DOHH2 (cell line): ENCODE results near the gene TTC3.

Experiments used
- H3F3A ChIP-seq: fragments of 200-600 bp; sonication (generic), shearing (Covaris generic); 2 replicates; pipeline ENCODE4 v1.6.0; 2016; ENCODE audit warnings: antibody characterized with exemption, mild to moderate bottlenecking; ENCODE audit not compliant: control insufficient read depth, insufficient read depth
- H3K27ac ChIP-seq: fragments of 200-600 bp; sonication (generic); 2 replicates; pipeline ENCODE4 v1.5.1; 2014; ENCODE audit warnings: low read depth, mild to moderate bottlenecking, low read length, moderate library complexity
- H3K27me3 ChIP-seq: fragments of 200-600 bp; sonication (generic); 2 replicates; pipeline ENCODE4 v1.6.1; 2014; ENCODE audit warnings: mild to moderate bottlenecking, low read length, mixed read lengths; ENCODE audit not compliant: control insufficient read depth
- H3K36me3 ChIP-seq: fragments of 200-600 bp; sonication (generic); 2 replicates; pipeline ENCODE4 v1.6.1; 2014; ENCODE audit warnings: mild to moderate bottlenecking, low read length, moderate library complexity, mixed read lengths; ENCODE audit not compliant: control insufficient read depth
- H3K4me1 ChIP-seq: fragments of 200-600 bp; sonication (generic); 2 replicates; pipeline ENCODE4 v1.6.1; 2014; ENCODE audit warnings: mild to moderate bottlenecking, low read length, mixed read lengths; ENCODE audit not compliant: control insufficient read depth
- H3K4me2 ChIP-seq: fragments of 200-600 bp; sonication (generic); 2 replicates; pipeline ENCODE4 v1.6.0; 2014; ENCODE audit warnings: mild to moderate bottlenecking, low read length, moderate library complexity
- H3K4me3 ChIP-seq: fragments of 200-600 bp; sonication (generic); 2 replicates; pipeline ENCODE4 v1.5.1; 2014; ENCODE audit warnings: mild to moderate bottlenecking, low read length, mixed read lengths
- H3K79me2 ChIP-seq: fragments of 200-600 bp; sonication (generic); 2 replicates; pipeline ENCODE4 v1.6.1; 2014; ENCODE audit warnings: mild to moderate bottlenecking, low read length, mixed read lengths; ENCODE audit not compliant: control insufficient read depth
- H3K9me2 ChIP-seq: fragments of 200-600 bp; sonication (generic); replicated peaks from 2 replicates; pipeline ENCODE4 v1.6.1; 2014; ENCODE audit warnings: mild to moderate bottlenecking, low read length, mixed read lengths; ENCODE audit not compliant: control insufficient read depth
- H3K9me3 ChIP-seq: fragments of 200-600 bp; sonication (generic); 2 replicates; pipeline ENCODE4 v1.6.1; 2014; ENCODE audit warnings: antibody characterized with exemption, low read length, mixed read lengths; ENCODE audit not compliant: control insufficient read depth, insufficient read depth
- H4K20me1 ChIP-seq: fragments of 200-600 bp; sonication (generic); 2 replicates; pipeline ENCODE4 v1.6.0; 2014; ENCODE audit warnings: low read depth, mild to moderate bottlenecking, antibody characterized with exemption, low read length, moderate library complexity; ENCODE audit not compliant: control insufficient read depth, insufficient read depth
- CTCF ChIP-seq: fragments of 200-600 bp; sonication (generic); IDR thresholded peaks from one replicate; pipeline ENCODE4 v1.5.1; 2014; ENCODE audit warnings: antibody characterized with exemption, mild to moderate bottlenecking, low read depth, low read length; ENCODE audit not compliant: poor library complexity, severe bottlenecking
- EZH2phosphoT487 ChIP-seq: fragments of 200-600 bp; sonication (generic); IDR thresholded peaks from 2 replicates; pipeline ENCODE4 v1.6.1; 2017; ENCODE audit warnings: borderline replicate concordance, mild to moderate bottlenecking, antibody characterized with exemption, low read length, moderate library complexity, mixed read lengths

The TTC3 gene

GRCh38 chr21:37241426-37241825, 168.4 kb downstream of the TTC3 start:
- Histone ChIP-seq H3K27ac (no peak overlapping the region), H3K4me2 (no peak overlapping the region), H3K9me2 (no peaks in the 10 kb centered on the region), H3K4me3 (no peak overlapping the region), H3K36me3 (peaks cover 54% of the 10 kb centered on the region), H3K4me1 (peaks cover 6% of the 10 kb centered on the region), H3F3A (0 out of 2 replicates have a peak, but pooled peaks cover 10% of the 10 kb centered on the region), H4K20me1 (no peaks in the 10 kb centered on the region), H3K27me3 (no peaks in the 10 kb centered on the region), H3K9me3 (no peaks in the 10 kb centered on the region), H3K79me2 (peaks cover 58% of the 10 kb centered on the region)
- TF ChIP-seq EZH2phosphoT487: no peak
- no peak for TF ChIP-seq CTCF

- TF ChIP-seq EZH2phosphoT487 (no peak), CTCF (no peak)
- H3F3A ChIP-seq: 0 out of 2 replicates have a peak, but pooled peaks cover 6% of the 10 kb centered on the region
- no peaks in the 10 kb centered on the region for H3K27me3 ChIP-seq
- H3K9me3 ChIP-seq: no peaks in the 10 kb centered on the region
- peaks cover 7% of the 10 kb centered on the region; the same call in 1 of the 2 replicates for H4K20me1 ChIP-seq
- peaks cover 7% of the 10 kb centered on the region for H3K4me1 ChIP-seq
- H3K4me2 ChIP-seq: no peak overlapping the region
- no peak overlapping the region for H3K4me3 ChIP-seq
- peaks cover 83% of the 10 kb centered on the region for H3K79me2 ChIP-seq
- no peaks in the 10 kb centered on the region for H3K9me2 ChIP-seq
- no peak overlapping the region for H3K27ac ChIP-seq
- H3K36me3 ChIP-seq: peaks cover 29% of the 10 kb centered on the region
Observed at GRCh38 chr21:37243961-37244360, 170.9 kb downstream of the TTC3 start.

GRCh38 chr21:37244501-37245095, 171.5 kb downstream of the TTC3 start:
- Histone ChIP-seq H3K36me3 (peaks cover 23% of the 10 kb centered on the region), H3K27ac (no peak overlapping the region), H3K4me2 (no peak overlapping the region), H3K27me3 (no peaks in the 10 kb centered on the region), H3F3A (0 out of 2 replicates have a peak, but pooled peaks cover 6% of the 10 kb centered on the region), H4K20me1 (peaks cover 7% of the 10 kb centered on the region; the same call in 1 of the 2 replicates), H3K79me2 (peaks cover 89% of the 10 kb centered on the region), H3K9me2 (no peaks in the 10 kb centered on the region), H3K4me3 (no peak overlapping the region), H3K9me3 (no peaks in the 10 kb centered on the region), H3K4me1 (peaks cover 7% of the 10 kb centered on the region)
- TF ChIP-seq EZH2phosphoT487 (no peak), CTCF (no peak)
